ENCODE measurements around the gene PLPP4.

The PLPP4 gene

DNA sequence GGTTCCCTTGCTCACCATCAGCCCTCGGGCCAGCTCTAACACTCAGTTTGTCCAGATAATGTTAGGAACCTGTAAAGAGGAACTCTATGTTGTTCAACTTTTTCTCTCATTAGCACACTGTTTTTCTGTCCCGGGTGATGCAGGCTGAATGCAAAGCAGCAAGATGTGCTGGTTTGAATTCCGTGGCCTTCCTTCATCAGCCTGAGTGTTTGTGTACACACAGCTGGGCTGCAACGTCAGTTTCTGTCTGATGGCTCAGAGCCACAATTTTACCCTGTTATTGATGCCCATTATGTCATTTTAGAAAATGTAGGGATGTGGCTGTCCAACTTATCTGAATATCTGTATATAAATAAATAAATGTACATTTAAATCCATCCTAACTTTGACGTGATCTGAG, 152.0 kb downstream of the PLPP4 start:
- DNase-seq (ENCODE audit: low spot score): peak; percentile 36

DNA sequence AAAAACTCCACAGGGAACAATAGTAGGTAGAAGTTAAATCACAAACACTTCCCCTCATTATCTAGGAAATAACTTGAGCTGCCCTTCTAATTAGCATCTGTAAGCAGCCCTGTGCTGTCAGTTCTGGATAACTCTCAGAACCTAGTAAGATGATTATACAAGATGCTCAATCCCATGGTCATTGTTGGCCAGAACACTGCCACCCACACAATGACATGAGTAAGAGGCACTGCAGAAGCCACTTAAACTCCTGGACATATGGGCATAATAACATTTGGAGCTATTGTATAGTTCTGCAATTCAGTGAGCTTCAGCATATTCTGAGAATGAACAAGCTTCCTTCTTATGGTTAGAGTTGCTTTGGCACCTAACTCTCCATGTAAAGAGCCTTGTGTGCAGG, 153.8 kb downstream of the PLPP4 start:
- no peak for DNase-seq (ENCODE audit: low spot score)

DNA sequence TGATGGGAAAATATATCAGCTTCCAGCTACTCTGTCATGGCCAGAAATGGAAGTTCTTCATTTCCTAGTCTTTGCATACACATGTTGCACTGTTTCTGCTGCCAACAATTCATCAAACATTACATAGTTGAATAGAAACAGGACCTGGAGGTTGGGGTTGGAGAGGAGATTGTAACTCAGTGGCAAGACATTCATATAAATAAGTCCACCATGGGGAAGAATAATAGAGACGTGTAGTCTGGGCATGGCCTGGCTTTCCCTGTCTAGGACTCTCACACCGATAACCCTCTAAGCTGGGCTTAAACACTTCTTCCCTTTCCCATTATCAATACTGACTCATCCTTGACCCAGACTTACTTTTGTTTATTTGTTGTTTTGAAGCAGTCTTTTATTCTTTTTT, 155.7 kb downstream of the PLPP4 start:
- no peak for DNase-seq (ENCODE audit: low spot score)

DNA sequence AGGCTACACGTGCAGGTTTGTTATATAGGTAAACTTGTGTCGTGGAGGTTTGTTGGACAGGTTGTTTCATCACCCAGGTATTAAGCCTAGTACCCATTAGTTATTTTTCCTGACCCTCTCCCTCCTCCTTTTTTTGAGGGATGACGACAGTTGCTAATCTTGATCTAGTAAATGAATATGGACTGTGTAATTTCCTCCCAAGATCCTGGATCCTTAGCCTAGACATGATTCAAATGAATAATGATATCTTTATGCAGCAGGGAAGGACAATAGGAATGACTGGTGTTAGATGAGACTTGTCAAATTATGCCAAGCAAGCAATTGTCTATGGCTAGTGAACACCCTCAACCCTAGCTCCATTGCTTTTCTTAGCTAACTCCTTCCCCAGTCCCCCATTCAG, 156.2 kb downstream of the PLPP4 start:
- no peak for DNase-seq (ENCODE audit: low spot score)

DNA sequence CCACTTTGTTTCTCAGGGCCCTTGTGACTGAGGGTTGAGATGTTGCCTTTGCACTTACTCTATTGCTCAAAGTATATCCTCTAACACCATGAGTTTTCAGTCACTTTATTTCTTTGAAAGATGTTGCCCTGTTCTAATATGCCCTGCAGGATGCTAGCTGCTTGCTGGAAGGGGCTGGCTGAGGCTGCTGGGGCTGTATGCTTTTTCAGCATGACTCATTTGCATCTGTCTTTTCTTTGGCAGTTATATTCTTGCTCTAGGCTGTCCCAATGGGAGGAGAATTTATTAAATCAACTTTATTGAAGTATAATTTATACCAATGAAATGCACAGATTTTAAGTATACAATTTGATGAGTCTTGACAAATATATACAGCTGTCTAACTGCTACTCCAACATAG, 157.7 kb downstream of the PLPP4 start:
- no peak for DNase-seq (ENCODE audit: low spot score)

DNA sequence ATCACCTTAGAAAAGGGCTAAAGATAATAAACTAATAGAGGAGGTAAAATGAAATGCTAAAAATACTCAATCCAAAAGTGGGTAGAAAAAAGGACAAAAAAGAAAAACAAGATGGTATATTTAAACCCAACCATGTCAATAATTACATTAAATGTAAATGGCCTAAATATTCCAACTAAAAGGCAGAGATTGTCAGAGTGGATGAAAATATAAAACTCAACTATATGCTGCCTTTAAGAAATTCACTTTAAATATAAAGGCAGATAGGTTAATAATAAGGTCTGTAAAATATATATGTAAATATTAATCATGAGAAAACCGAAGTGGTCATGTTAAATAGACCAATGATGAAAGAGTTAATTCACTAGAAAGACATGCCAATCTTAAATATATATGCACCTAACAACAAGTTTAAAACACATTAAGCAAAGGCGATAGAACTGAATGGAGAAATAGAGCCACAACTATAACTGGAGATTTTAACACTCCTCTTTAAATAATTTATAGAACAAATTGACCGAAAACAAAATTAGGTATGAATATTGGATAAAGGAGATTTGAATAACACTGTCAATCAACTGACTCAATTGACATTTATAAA, 159.4 kb downstream of the PLPP4 start:
- DNase-seq (ENCODE audit: low spot score): no peak

DNA sequence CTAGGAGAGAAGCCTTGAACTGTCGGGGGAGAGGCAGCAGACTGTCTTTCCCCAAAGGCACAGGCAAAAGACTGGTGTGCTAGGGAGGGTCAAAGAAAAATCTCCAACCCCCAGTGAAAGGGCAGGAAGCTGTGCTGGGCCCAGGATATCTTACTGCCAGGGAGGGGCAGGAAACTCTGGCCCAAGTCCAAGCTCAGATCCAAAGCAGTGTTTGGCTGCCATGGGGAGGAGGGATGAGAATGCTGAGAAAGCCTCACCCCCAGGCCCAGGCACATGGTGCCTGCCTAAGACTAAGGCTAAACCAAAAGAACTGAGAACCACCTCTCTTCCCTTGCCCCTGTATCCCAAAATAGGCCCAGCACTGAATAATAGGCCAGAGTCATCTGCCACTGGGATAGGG, 171.2 kb downstream of the PLPP4 start:
- no peak for DNase-seq (ENCODE audit: low spot score)

DNA sequence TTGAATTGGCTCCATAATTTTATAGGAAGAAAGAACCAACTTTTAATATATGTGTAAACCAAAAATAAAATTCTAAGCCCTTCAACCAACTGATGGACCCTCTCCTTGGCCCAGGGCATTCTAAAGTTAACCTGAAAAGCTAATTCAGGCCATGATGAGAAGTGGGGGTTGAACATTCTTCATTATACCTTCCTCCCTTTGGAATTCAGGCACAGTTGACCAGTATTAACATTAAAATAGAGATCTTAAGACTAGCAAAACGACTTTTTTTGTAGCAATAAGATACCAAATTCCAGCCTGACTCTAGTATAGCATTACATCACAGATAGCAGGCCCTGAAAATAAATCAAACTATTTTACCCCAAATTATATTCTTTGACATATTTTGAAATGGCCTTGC, 173.2 kb downstream of the PLPP4 start:
- DNase-seq (ENCODE audit: low spot score): no peak

DNA sequence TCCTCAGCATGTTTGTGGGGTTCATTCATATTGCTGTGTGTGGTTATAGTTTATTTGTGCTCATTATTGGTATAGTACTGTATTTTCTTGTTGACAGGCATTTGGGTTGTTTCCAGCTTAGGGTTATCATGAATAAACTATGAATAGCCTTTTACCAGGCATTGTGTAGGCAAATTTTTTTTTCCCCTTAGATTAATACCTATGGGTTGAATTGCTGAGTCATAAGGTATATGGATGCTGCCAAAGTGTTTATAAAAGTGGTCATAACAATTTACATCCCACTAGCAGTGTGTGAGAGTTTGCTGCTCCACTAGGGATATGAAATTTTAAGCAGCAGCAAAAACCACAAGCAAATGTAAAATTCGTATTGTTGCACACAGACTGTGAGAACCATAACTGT, 175.0 kb downstream of the PLPP4 start:
- no peak for DNase-seq (ENCODE audit: low spot score)

DNA sequence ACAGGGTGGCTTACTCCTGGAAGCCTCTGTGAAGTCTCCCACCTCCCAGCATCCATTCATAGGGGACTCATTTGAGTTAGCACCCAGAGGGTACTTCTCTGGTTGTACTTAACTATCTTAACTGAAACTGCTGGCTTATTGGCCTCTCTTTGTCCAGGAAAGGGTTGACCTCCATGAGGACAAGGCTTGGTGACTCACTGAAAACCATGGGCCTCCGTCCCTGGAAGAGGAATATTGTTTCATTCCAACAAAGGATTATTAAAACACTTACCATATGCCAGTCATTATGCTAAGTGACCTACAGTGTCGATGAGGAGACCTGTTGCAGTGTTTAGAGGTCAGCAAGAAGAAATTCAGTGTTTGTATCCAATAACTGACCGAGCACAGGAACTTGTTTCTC, 175.9 kb downstream of the PLPP4 start:
- DNase-seq (ENCODE audit: low spot score): no peak

DNA sequence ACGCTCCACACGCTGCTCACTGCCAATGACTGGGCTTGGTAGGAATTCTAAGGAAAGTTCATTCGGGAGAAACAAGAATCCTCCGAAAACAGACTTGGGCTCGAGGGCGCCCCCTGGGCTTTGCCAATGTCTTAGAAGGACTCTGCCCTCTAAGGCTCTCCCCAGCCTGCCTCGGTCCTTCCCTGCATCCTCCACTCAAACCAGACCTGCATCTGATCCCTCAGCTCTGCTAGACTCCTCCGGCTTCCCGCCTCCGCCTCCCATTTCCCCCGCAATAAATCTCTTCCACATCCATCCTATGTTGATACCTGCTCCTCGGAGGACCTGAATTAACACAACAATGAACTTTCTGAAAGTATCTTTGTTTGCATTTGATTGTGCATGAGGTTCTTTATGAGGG, 177.6 kb downstream of the PLPP4 start:
- no peak for DNase-seq (ENCODE audit: low spot score)
